ENCODE results near the gene FHIT.

DNA sequence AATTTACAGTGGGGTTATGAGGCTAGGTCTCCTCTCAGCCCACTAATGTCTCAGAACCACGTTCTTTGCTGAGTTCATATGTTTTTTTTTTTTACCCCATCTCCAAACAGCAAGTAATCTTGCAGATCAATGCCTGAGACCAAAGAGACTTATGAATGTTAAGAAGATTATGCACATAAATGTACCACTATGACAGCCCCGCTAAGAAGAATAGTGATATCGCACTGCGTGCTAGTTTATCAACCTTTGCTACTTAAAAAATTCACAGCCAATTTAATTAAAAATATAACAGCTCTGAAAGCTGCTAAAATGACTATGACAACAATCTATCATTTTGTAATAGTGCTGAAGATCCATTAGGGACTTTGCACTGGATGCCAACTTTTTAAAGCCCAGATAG, 1462.5 kb downstream of the FHIT start:
- TF ChIP-seq, protein P1, sequence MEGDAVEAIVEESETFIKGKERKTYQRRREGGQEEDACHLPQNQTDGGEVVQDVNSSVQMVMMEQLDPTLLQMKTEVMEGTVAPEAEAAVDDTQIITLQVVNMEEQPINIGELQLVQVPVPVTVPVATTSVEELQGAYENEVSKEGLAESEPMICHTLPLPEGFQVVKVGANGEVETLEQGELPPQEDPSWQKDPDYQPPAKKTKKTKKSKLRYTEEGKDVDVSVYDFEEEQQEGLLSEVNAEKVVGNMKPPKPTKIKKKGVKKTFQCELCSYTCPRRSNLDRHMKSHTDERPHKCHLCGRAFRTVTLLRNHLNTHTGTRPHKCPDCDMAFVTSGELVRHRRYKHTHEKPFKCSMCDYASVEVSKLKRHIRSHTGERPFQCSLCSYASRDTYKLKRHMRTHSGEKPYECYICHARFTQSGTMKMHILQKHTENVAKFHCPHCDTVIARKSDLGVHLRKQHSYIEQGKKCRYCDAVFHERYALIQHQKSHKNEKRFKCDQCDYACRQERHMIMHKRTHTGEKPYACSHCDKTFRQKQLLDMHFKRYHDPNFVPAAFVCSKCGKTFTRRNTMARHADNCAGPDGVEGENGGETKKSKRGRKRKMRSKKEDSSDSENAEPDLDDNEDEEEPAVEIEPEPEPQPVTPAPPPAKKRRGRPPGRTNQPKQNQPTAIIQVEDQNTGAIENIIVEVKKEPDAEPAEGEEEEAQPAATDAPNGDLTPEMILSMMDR (conservative IDR thresholded peaks at IDR 0.05; ENCODE audit: low read depth, low read length) = no peak
- TF ChIP-seq EZH2 (IDR thresholded peaks at IDR 0.05; ENCODE audit: low read length, unreplicated experiment) = no peak

Measured in PC-3 (cell line).